GM12873 (cell line): ENCODE data around the gene HBB.

Experiments
- TF ChIP-seq, protein P1 (sequence below): IDR thresholded peaks from 2 replicates; pipeline ENCODE4 v1.5.1; 2012; ENCODE audit warnings: low read depth, mild to moderate bottlenecking, moderate library complexity, low read length, control low read depth; ENCODE audit not compliant: insufficient read depth; ENCODE audit errors: missing control alignments

Gene HBB

DNA sequence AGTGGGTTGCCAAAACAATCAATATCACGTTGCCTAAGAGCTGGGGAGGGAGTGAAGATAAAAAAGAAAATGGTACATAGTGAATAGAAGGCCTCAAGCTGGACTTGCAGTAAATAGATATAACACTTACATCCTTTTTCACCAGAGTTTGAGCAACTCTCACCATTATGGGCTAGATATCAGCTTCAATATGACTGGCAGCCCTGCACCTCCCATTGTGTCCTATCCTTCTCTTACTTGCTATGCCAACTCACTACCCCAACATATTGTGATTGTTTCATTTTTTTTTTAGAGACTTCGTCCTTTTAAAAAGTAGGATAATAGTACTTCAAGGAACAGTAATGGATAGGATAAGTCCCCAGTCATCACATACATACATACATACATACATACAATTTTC lies 15.3 kb upstream of the HBB start:
- TF ChIP-seq, protein P1, sequence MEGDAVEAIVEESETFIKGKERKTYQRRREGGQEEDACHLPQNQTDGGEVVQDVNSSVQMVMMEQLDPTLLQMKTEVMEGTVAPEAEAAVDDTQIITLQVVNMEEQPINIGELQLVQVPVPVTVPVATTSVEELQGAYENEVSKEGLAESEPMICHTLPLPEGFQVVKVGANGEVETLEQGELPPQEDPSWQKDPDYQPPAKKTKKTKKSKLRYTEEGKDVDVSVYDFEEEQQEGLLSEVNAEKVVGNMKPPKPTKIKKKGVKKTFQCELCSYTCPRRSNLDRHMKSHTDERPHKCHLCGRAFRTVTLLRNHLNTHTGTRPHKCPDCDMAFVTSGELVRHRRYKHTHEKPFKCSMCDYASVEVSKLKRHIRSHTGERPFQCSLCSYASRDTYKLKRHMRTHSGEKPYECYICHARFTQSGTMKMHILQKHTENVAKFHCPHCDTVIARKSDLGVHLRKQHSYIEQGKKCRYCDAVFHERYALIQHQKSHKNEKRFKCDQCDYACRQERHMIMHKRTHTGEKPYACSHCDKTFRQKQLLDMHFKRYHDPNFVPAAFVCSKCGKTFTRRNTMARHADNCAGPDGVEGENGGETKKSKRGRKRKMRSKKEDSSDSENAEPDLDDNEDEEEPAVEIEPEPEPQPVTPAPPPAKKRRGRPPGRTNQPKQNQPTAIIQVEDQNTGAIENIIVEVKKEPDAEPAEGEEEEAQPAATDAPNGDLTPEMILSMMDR, result no peak

DNA sequence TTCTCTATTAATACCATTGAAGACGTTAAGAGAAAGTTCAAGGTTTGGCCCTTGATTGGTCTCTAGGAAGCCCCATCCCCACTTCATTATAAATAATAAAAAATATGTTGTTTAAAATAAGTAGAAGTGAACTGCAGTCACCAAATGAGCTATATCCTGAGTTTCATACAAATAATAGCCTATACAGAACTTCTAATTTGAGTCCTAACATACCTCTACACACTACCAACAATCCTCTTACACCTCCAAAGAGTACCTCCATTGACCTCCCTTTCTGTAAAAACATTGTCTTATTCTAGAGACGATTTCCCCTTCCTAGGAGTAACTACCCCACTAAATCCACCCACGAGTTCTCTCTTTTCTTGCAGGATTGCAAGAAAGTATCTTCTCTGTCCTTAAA lies 14.6 kb upstream of the HBB start:
- TF ChIP-seq, protein P1, result no peak

DNA sequence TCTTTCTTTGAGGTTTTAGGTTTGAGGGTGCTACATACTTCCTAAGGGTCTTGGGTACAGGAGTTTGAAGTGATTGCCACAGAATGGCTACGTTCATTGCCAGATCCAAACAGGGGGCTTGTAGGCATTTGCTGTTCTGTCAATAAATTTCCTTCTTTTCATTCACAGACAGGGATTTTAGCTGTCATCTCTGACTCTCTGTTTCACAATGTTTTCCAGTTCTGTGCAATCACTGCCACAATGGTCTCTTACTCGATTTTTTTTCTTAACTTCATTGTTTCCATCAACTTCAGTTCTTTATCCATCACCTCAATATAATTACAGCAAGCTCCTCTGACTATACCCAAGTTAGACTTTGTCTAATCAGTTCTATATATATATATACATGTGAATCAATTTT lies 13.6 kb upstream of the HBB start:
- TF ChIP-seq, protein P1, result no peak

DNA sequence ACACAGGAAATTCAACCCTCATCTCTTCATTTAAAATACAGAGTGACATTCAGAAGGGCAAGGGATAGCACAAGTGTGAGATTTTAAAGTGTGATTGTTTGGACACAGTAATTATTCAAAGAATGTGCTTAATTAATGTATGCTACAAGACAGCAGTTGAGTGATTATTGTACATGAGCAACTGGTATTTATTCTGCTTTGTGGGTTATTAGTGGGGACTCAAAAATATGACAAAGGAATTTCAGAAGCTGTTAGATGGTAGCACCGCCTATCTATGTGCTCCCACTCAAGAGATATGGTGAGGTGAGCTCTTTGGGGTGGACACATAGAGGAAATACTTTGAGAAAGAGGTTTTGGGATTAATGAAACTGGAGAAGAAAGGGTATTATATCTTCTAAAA lies 13.2 kb upstream of the HBB start:
- TF ChIP-seq, protein P1, result no peak

DNA sequence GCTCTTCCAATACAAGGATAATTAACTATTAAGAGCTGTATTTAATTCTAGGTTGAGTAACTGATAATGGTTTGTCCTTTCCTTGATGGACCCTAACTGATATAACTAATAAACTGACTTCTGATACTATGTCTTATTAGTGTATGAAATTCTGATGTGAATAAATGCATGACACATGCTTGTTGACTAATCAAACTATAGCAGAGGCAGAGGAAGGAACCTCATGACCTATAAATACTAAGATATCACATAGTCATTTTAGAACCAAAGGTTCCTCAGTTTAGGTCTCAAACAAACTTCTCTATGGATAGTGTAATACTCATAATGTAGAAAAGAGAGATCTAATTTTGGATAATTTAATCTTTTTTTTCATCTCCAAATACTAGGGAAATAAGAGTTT lies 12.2 kb upstream of the HBB start:
- TF ChIP-seq, protein P1, result no peak

DNA sequence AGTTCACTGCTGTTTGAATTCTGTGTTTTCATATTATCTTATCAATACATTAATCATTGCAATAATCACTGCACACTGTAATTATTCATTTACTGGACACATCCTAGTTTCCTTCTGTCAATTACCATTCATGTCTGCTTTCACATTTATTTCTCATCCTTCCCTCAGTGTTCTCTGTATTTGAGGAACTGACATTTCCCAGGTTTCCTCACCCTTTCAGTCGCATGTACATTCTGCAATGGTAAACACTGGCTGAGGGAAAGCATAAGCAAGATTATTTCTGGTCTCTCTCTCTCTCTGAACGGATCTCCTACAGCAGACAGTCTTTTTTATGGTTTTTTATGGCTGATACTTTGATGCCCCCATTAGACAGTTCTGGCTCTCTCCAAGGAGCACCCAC lies 11.6 kb upstream of the HBB start:
- TF ChIP-seq, protein P1, result no peak

DNA sequence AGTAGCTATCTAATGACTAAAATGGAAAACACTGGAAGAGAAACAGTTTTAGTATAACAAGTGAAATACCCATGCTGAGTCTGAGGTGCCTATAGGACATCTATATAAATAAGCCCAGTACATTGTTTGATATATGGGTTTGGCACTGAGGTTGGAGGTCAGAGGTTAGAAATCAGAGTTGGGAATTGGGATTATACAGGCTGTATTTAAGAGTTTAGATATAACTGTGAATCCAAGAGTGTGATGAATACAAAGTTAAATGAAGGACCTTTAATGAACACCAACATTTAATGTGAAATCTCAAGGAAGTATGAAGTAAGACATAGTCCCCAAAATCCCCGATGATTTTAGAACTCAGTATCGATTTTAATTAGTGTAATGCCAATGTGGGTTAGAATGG lies 10.5 kb upstream of the HBB start:
- TF ChIP-seq, protein P1, result no peak

DNA sequence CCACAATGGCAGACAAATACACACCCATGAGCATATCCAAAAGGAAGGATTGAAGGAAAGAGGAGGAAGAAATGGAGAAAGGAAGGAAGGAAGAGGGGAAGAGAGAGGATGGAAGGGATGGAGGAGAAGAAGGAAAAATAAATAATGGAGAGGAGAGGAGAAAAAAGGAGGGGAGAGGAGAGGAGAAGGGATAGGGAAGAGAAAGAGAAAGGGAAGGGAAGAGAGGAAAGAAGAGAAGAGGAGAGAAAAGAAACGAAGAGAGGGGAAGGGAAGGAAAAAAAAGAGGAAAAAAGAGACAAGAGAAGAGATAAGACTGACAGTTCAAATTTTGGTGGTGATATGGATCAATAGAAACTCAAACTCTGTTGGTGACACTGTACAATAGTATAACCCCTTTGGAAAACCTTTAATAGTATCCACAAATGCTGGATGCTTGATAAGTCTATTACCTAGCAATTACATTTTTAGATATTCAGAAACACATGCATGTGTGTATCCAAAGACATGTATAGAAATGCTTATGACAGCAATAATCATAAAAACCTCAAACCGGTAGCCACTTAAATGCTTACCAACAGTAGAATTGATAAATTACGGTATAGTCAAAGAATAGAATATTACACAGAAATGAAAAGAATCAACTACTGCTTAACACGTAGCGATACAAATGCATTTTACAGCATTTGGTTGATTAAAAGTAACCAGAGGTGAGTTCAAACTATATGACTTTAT lies 8.7 kb upstream of the HBB start:
- TF ChIP-seq, protein P1, result no peak
